HAP-1 (cell line): ENCODE results near the gene PPP1R37.

ENCODE experiments used
- DNase-seq, 2 experiments: peaks; one replicate each; pipeline ENCODE4 v3.0.0-alpha.2; 2016 to 2020; ENCODE audit warnings: low spot score in 2 of 2
- H3K27me3 ChIP-seq: fragments of 250-450 bp; sonication (Bioruptor Pico); 2 replicates; pipeline ENCODE4 v1.5.1; 2020; ENCODE audit warnings: low read depth, mild to moderate bottlenecking, moderate library complexity
- H3K36me3 ChIP-seq: fragments of 250-450 bp; sonication (Bioruptor Pico); replicated peaks from 2 replicates; pipeline ENCODE4 v1.5.1; 2020; ENCODE audit warnings: mild to moderate bottlenecking
- H3K4me1 ChIP-seq: fragments of 250-450 bp; sonication (Bioruptor Pico); 2 replicates; pipeline ENCODE4 v1.5.1; 2020; ENCODE audit warnings: mild to moderate bottlenecking
- H3K4me3 ChIP-seq: fragments of 250-450 bp; sonication (Bioruptor Pico); 2 replicates; pipeline ENCODE4 v1.5.1; 2020; ENCODE audit warnings: mild to moderate bottlenecking, moderate library complexity
- H3K9me3 ChIP-seq: fragments of 250-450 bp; sonication (Bioruptor Pico); 2 replicates; pipeline ENCODE4 v1.5.1; 2020; ENCODE audit warnings: mild to moderate bottlenecking, moderate library complexity
- in situ Hi-C: fragments of 300-500 bp; cut with MboI; formaldehyde crosslinking; loops from 3 replicates; pipeline ENCODE4 v1.14.3; 2020; ENCODE audit warnings: low sequenced_read_pairs, inconsistent platforms, mixed read lengths

PPP1R37 gene

DNA sequence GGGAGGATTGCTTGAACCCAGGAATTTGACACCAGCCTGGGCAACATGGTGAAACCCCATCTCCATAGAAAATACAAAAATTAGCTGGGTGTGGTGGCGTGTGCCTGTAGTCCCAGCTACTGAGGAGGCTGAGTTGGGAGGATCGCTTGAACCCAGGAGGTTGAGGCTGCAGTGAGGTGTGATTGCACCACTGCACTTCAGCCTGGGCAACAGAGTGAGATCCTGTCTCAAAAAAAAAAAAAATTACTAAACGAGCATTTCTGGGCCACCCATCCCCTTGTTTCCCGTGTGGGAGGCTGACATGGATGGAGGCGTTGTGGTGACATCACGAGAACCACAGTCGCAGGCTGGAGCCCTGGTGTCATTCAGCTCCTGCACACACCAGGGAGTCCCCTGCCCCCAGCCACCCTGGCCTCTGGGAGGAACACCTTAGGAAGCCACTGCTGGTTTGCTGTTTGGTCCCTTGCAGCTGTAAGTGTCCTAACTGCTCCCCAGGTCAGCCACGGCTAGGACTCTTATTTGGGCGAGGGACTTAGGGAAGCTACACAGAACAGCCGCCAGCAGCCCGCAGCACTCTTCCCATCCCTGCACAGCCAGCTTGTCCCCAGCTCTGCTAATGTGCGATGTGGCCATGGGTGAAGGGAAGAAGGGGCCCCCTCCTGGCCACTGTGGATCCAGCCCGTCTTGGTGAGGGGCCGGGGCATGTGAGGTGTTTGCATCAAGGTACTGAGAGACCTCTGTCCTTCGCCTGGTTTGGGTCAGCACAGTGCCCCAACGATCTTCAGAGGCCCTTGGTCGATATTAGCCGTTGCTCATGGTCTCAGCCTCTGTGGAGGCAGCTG lies 55.1 kb downstream of the PPP1R37 start:
- H3K9me3 ChIP-seq: no peaks in the 10 kb centered on the region
- in situ Hi-C loops: no loop called here
- no peak overlapping the region for H3K4me3 ChIP-seq
- no peaks in the 10 kb centered on the region; the same call in 1 of the 2 replicates for H3K36me3 ChIP-seq
- H3K27me3 ChIP-seq: no peaks in the 10 kb centered on the region
- no peak for DNase-seq
- no peaks in the 10 kb centered on the region for H3K4me1 ChIP-seq

DNA sequence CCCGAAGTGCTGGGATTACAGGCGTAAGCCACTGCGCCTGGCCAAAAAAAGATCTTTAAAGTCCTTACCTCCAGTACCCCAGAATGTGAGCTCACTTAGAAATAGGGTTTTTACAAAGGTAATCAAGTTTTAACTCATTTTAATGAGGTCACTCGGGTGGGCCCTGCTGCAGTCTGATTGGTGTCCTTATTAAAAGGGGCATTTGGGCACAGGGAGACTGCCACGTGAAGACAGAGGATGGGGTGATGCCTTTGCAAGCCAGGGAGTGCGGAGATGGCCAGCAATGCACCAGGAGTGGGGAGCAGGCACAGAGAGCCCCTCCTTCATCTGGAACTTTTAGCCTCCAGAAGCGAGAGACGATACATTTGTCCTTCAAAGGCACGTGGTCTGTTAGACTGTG lies 56.1 kb downstream of the PPP1R37 start:
- Histone ChIP-seq H3K27me3 (no peaks in the 10 kb centered on the region), H3K4me3 (no peak overlapping the region), H3K9me3 (no peaks in the 10 kb centered on the region), H3K4me1 (peaks cover 4% of the 10 kb centered on the region; the same call in 1 of the 2 replicates), H3K36me3 (no peaks in the 10 kb centered on the region; the same call in 1 of the 2 replicates)
- in situ Hi-C loops: no loop called here
- no peak for DNase-seq

DNA sequence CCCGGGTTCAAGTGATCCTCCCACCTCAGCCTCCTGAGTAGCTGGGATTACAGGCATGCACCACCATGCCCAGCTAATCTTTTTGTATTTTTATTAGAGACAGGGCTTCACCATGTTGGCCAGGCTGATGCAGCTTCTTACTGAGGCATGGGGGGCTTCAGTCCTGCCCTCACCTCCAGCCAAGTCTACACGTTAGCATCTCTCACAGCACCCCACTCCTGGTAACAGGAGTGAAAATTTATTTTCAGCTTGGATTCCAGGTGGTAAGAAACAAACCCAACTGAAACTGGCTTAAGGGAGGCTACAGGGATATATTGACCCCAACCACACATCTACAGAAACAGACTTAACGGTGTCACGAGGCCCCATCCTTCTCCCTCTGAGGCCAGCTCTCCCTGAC lies 57.2 kb downstream of the PPP1R37 start:
- Histone ChIP-seq H3K4me1 (peaks cover 4% of the 10 kb centered on the region; the same call in 1 of the 2 replicates), H3K9me3 (no peaks in the 10 kb centered on the region), H3K36me3 (no peaks in the 10 kb centered on the region; the same call in 1 of the 2 replicates), H3K4me3 (no peak overlapping the region), H3K27me3 (no peaks in the 10 kb centered on the region)
- in situ Hi-C loops: no loop called here
- no peak for DNase-seq

DNA sequence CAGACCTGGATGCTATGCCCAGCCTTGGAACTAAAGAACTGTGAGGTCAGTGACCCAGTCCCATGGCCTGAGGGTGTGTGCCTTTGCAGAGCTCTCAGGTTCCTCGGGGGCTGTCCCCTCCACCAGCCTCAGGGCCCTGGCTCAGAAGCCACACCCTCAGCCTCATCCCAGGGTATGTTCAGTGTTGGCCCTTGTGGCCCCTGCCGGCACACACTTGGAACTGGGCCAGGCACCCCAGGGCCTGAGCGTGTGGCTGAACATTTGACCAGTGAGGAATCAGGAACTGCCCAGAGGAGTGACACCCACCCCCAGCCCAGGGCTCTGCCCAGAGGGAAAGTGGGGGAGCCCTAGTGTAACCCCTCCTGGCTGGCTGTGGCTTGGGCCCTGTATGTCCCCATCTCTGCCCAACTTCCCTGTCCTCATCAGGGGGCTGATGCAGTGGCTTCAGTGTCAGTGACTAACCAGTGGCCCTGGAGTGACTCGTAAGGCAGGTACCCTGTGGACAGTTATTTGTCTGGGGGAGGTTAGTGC lies 57.8 kb downstream of the PPP1R37 start:
- in situ Hi-C loops: no loop called here
- Histone ChIP-seq H3K27me3 (no peaks in the 10 kb centered on the region), H3K4me1 (peaks cover 4% of the 10 kb centered on the region; the same call in 1 of the 2 replicates), H3K9me3 (no peaks in the 10 kb centered on the region), H3K4me3 (no peak overlapping the region), H3K36me3 (no peaks in the 10 kb centered on the region; the same call in 1 of the 2 replicates)
- no peak for DNase-seq

DNA sequence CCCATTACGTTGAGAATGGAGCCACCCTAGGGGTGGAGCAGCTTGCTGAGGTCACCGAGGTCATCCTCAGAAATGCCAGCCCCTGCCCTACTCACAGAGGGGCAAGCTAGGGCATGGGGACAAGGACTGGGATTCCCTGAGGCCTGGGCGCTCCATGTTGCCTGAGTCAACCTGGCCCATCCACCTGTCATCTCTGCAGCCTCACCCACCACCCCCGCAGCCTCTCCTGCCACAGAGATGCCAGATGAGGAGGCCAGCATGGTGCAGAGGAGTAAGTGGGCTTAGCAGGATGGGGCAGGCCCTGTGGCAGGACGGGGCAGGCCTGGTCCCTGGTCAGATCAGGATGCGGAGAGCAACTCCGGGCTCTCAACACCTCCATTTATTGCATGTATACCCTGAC lies 58.3 kb downstream of the PPP1R37 start:
- in situ Hi-C loops: no loop called here
- no peaks in the 10 kb centered on the region for H3K27me3 ChIP-seq

DNA sequence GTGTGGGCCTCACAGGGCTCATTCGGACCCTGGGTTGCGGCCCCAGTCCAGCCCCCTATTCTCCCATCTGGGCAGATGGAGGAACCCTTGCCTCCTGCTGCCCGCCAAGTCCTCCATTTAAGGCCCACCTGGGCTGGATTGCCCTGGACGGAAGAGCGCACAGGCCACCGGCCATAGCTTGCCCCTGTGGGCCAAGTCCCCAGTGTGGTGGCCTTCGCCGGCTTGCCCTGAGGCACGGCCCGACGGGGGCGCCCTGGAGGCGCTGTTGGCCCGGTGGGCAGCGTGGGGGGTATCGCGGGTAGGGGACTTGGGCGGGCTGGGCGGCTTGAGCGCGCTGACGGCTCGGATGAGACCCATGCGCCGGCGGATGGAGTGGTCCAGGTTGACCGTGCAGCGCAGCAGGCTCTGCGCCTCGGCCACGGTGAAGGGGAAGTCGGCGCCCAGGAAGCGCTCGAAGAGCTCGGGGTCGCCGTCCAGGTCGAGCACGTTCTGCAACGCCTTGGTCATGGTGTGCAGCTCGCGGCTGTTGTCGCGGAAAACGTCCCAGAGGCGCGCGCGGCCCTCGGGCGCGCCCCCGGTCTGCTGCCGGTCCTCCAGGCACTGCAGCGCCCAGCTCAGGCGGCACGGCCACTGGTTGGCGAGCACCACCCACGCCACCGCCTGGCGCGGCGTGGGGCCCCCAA lies 59.0 kb downstream of the PPP1R37 start:
- Histone ChIP-seq H3K4me3 (no peak overlapping the region), H3K36me3 (no peaks in the 10 kb centered on the region; the same call in 1 of the 2 replicates), H3K4me1 (peaks cover 4% of the 10 kb centered on the region; the same call in 1 of the 2 replicates), H3K27me3 (no peaks in the 10 kb centered on the region), H3K9me3 (no peaks in the 10 kb centered on the region)
- in situ Hi-C loops: no loop called here
- no peak for DNase-seq

More for the DNA sequence above, 58.3 kb downstream of the PPP1R37 start:
- Histone ChIP-seq H3K4me1 (peaks cover 4% of the 10 kb centered on the region; the same call in 1 of the 2 replicates), H3K4me3 (no peak overlapping the region), H3K9me3 (no peaks in the 10 kb centered on the region), H3K36me3 (no peaks in the 10 kb centered on the region; the same call in 1 of the 2 replicates)
- DNase-seq: no peak

DNA sequence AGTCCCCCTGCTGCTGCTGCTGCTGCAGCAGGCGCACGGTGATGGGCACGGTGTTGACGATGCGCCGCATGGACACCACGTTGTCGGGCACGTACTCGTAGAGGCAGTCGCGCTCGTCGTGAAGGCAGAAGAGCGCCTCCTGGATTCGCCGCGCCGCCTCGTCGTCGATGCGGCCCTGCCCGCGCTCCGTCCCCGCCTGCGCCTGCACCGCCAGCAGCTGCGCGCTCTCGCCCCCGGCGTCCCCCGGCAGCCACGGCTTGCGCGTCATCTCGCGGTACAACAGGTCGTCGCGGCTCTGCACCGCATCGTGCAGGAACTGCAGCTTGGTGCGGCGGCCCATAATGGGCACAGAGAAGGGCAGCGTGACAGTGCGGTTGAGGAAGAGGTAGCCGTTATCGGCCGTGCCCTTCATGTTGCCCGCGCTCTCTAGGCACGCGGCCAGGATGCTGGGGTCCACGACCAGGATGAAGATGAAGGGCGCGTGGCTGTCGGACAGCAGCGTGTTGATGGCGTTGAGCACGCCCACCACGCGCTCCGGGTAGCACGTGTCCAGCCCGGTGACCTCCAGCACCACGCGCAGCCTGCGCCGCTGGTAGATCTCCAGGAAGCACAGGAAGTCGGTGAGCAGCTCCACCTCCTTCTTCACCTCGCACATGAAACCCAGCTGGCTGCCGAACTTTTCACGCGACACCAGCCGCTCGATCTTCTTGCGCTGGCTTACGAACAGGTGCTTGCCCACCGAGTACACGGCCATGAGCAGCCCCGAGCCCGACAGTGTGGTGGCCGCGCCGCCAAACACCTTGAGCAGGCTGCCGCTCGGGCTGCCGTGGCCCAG lies 59.7 kb downstream of the PPP1R37 start:
- no peaks in the 10 kb centered on the region for H3K9me3 ChIP-seq
- no peaks in the 10 kb centered on the region for H3K27me3 ChIP-seq
- no peaks in the 10 kb centered on the region; the same call in 1 of the 2 replicates for H3K36me3 ChIP-seq
- DNase-seq: no peak
- in situ Hi-C loops: no loop called here
- no peak overlapping the region for H3K4me3 ChIP-seq
- H3K4me1 ChIP-seq: peaks cover 4% of the 10 kb centered on the region; the same call in 1 of the 2 replicates

DNA sequence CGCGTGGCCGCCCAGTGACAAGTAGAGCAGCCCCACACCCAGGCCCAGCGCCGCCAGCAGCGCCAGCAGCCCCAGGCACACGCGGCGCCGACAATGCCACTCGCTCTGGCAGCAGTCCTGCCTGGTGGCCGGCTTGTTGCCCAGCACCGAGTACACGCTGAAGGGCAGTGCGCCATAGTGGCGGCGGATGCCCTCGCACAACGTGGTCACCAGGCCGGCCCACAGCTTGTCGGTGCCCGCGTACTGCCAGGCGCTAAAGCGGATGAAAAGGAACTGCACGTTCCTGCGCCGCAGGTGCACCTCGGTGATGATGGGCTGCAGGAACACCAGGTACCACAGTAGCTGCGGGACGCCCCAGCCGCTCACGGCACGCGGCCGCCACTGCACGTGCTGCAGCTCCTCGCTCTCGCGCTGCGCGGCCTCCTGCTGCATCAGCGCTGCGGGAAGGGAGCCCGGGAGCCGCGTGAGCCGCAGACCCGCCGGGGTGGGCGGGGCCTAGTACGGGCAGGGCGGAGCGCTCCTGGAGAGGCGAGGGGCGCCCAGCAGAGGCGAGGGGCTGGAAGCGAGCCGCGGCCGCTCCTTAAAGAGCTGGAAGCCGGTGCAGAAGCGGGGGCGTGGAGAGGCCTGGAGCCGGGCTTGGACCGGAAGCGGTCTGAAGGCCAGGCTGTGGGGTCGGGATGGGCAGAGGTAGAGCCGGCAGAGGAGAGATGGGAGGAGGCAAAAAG lies 60.5 kb downstream of the PPP1R37 start:
- Histone ChIP-seq H3K27me3 (no peaks in the 10 kb centered on the region), H3K4me3 (peak overlapping the region; percentile 6), H3K36me3 (no peaks in the 10 kb centered on the region; the same call in 1 of the 2 replicates), H3K4me1 (peaks cover 4% of the 10 kb centered on the region; the same call in 1 of the 2 replicates), H3K9me3 (no peaks in the 10 kb centered on the region)
- in situ Hi-C loops: no loop called here
- DNase-seq: peak in 1 of 2 experiments; percentile 74

DNA sequence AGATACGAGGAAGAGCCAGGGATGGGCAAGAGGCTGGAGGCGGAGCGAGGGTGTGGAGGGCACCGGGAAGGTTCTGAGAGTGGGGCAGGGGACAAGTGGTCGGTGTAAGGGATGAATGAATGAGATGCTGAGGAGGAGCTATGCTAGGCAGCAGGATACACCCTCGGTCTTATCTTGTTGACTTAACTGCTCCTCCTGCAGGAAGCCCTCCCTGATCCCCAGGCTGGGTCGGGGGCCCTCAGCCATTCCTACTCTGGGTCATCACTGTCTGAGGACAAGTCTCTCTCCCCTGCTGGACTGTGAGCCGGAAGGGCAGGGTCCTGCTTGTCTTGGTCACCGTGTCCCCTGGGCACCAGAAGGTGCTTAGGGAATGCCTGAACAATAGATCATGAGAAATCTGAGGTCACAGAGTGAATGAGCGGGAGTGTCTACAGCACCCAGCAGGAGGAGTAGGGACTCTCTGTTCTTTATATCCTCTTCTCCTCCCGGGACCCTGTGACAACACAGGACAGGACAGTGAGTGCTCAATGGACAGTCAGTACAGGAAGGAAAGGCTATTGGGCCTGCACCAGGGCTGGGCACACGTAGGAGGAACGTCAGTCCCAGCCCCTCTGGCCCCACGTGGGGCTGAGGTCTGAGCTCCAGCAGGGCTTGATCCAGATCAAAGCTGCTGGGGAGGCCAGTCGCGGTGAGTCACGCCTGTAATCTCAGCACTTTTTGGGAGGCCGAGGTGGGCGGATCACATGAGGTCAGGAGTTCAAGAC lies 61.3 kb downstream of the PPP1R37 start:
- H3K4me3 ChIP-seq: peak overlapping the region; percentile 6
- DNase-seq: no peak
- no peaks in the 10 kb centered on the region; the same call in 1 of the 2 replicates for H3K36me3 ChIP-seq
- no peaks in the 10 kb centered on the region for H3K27me3 ChIP-seq
- peaks cover 4% of the 10 kb centered on the region; the same call in 1 of the 2 replicates for H3K4me1 ChIP-seq
- in situ Hi-C loops: no loop called here
- no peaks in the 10 kb centered on the region for H3K9me3 ChIP-seq

DNA sequence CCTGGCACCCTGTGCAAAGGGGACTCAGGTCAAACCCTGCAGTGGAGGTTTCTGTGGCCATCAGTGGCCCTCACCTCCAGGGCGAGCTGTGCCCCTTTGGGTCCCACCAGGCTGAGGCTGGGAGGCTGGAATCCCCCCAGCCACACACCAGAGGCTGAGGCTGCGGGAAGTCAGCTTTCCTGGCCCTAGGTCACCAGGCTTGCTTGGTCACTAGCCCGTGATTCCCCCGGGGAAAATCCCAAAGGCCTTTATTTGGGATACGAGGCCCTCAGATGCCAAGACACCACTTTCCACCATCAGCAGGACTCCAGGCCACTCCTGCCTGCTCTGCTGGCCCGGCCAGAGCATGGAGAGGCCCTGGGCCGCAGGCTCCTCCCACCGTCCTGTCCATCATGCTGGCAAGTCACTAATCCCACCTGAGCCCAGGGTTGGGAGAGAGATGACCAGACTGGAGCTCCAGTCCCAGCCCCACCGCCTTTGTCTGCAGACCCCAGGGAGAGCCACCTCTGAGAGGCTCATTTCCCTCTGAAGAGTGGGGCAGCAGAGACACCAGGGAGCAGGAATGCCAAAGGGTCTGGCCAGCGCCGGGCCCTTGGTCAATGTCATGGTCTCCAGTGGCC lies 63.1 kb downstream of the PPP1R37 start:
- DNase-seq: peak in 1 of 2 experiments; percentile 37
- in situ Hi-C loops: no loop called here
- H3K4me1 ChIP-seq: peaks cover 4% of the 10 kb centered on the region; the same call in 1 of the 2 replicates
- H3K9me3 ChIP-seq: no peaks in the 10 kb centered on the region
- H3K27me3 ChIP-seq: no peaks in the 10 kb centered on the region
- H3K36me3 ChIP-seq: no peaks in the 10 kb centered on the region; the same call in 1 of the 2 replicates
- H3K4me3 ChIP-seq: no peak overlapping the region

DNA sequence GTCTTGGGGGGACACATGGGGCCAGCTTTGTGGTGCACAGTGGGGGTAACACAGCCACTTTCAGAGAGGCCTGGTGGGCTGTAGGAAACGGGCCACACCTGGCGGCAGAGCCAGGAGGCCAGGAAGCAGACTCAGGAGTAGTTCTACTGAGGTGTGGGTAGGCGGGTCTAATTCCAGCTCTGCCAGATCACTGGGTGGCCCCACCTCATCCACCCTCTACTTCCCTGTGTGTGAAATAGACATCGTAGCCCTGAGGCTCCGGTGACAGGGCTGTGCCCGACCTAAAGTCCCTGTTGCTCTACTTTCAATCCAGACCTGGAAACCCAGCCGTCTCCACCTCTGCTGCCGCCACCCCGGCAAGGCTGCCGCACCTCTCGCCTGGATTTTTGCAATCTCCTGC lies 63.8 kb downstream of the PPP1R37 start:
- Histone ChIP-seq H3K4me1 (peaks cover 4% of the 10 kb centered on the region; the same call in 1 of the 2 replicates), H3K4me3 (no peak overlapping the region), H3K9me3 (no peaks in the 10 kb centered on the region), H3K36me3 (no peaks in the 10 kb centered on the region), H3K27me3 (no peaks in the 10 kb centered on the region)
- in situ Hi-C loops: no loop called here
- DNase-seq: no peak
